Loucy (cell line): Measurements from ENCODE around the gene UNC45A.

Source experiments
- CTCF ChIP-seq: fragments of 200-600 bp; sonication (generic); conservative IDR thresholded peaks from 2 replicates; pipeline ENCODE4 v1.5.1; 2014; ENCODE audit warnings: mild to moderate bottlenecking, antibody characterized with exemption, low read length
- EZH2phosphoT487 ChIP-seq: fragments of 200-600 bp; IDR thresholded peaks from 2 replicates; pipeline ENCODE4 v1.6.1; 2018; ENCODE audit warnings: antibody characterized with exemption, mild to moderate bottlenecking, moderate library complexity, borderline replicate concordance

- no peak for TF ChIP-seq CTCF
- no peak for TF ChIP-seq EZH2phosphoT487
These were observed 4.1 kb upstream of the UNC45A start for GRCh38 chr15:90930861-90931574.
